Fibroblast of pulmonary artery (primary cell): Measurements from ENCODE around the gene PTPRN2.

Experiments used
- DNase-seq: peaks from one replicate; pipeline ENCODE4 v3.0.0-alpha.2; 2010; ENCODE audit warnings: low read depth
- H3K4me3 ChIP-seq: replicated peaks from 2 replicates; pipeline ENCODE4 v1.5.1; 2011; ENCODE audit warnings: low read depth, mild to moderate bottlenecking, control low read depth, low read length, moderate library complexity
- TF ChIP-seq, protein P1 (sequence below): IDR thresholded peaks from 2 replicates; pipeline ENCODE4 v1.5.1; 2011; ENCODE audit warnings: mild to moderate bottlenecking, control low read depth, low read length, inconsistent platforms; ENCODE audit errors: missing control alignments

The PTPRN2 gene

DNA sequence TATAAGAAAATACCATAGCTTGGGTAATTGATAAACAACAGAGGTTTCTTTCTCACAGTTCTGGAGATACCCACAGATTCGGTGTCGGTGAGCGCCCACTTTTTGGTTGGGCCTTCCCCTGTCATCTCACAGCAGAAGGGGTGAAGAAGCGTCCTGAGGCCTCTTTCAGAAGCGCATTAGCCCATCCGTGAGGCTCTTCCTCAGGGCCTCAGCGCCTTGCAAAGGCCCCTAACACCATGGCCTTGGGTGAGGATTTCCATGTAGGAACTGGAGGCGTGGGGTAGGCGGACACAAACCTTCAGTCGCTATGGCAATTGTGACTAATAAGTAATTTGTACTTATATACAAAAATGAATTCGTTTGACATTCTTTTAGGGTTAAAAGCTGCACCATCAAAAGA lies 316.0 kb downstream of the PTPRN2 start:
- TF ChIP-seq, protein P1, sequence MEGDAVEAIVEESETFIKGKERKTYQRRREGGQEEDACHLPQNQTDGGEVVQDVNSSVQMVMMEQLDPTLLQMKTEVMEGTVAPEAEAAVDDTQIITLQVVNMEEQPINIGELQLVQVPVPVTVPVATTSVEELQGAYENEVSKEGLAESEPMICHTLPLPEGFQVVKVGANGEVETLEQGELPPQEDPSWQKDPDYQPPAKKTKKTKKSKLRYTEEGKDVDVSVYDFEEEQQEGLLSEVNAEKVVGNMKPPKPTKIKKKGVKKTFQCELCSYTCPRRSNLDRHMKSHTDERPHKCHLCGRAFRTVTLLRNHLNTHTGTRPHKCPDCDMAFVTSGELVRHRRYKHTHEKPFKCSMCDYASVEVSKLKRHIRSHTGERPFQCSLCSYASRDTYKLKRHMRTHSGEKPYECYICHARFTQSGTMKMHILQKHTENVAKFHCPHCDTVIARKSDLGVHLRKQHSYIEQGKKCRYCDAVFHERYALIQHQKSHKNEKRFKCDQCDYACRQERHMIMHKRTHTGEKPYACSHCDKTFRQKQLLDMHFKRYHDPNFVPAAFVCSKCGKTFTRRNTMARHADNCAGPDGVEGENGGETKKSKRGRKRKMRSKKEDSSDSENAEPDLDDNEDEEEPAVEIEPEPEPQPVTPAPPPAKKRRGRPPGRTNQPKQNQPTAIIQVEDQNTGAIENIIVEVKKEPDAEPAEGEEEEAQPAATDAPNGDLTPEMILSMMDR, result no peak
- DNase-seq, result no peak

DNA sequence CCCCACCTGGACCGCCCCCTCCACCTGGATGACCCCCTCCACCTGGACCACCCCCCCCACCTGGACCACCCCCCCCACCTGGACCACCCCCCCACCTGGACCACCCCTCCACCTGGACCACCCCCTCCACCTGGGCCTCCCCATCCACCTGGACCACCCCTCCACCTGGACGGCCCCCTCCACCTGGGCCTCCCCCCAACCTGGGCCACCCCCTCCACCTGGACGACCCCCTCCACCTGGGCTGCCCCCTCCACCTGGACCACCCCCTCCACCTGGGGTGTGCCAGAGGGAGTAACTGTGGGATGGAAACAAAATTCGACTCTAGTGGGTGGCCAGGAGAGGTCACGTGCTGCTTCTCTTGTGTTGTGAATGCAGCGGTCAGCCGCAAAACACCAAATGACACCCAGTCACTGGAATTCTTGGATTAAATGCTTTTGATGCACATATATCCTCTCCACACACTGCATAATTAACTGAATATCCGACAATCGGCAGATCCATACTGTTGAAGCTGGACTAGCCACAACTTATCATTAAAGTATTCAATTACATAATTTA lies 316.7 kb downstream of the PTPRN2 start:
- H3K4me3 ChIP-seq, result no peak overlapping the region
- DNase-seq, result no peak
- TF ChIP-seq, protein P1, result no peak

More for the DNA sequence above, 316.0 kb downstream of the PTPRN2 start:
- H3K4me3 ChIP-seq, result no peak overlapping the region

DNA sequence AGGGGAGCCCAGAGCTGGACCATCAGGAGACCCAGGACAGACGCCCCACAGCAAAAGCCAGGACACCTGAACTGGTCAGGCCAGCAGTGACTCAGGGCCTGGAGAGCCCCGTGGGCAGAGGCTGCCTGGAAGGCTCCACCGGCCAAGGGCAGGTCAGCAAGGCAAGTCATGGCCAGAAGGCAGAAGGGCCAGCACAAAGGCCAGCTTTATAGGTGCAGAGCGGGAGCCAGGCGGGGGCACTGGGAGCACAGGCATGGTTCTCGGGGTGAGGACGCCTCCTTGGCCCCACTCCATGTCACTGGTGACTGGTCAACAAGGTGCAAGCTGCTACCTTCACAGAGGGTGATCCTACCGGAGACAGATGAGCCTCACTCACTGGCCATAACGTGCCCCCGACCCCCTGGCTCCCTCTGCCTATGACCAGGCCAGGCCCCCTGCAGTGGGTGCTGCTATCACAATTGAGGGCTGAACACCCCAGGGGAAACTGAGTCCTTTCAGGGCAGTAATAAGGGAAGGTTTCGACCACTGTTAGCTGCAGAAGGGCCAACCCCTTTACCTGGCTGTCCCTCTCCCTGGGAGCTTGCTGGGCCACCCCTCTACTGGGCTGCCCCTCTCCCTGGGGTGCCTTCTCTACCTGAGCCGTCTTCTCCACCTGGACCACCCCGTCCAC lies 317.4 kb downstream of the PTPRN2 start:
- no peak overlapping the region for H3K4me3 ChIP-seq
- TF ChIP-seq, protein P1, result no peak
- DNase-seq, result no peak

DNA sequence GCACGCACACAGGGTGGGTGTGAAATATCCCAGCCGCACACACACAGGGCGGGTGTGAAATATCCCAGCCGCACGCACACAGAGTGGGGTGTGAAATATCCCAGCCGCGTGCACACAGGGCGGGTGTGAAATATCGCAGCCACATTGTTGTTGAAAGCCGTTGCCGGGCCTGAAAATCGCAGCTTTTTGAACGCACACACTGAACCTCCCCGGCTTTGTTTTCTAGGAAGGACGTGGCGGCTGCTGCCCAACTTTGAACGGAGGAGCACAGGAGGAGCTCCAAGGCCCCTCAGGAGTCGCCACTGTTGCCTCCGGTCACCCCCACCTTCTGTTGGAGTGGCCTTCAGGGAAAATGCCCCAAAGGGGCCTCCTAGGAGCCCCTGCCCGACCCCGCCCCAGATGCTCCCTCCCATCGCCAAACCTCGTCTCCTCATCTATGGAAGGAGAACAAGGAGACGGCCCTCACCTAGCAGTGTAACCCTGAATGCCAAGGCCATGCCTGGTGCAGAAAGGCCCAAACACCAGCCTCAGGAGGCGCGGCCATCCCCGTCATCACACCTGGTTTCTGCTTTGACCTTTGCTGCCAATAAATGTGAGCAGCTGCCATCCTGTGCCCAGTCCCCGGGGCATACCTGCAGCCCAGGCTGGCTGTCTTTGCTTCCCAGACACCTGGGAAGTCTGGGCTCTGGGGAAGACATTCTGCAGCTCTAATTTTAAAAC lies 318.6 kb downstream of the PTPRN2 start:
- H3K4me3 ChIP-seq, result no peak overlapping the region
- DNase-seq, result no peak
- TF ChIP-seq, protein P1, result no peak

DNA sequence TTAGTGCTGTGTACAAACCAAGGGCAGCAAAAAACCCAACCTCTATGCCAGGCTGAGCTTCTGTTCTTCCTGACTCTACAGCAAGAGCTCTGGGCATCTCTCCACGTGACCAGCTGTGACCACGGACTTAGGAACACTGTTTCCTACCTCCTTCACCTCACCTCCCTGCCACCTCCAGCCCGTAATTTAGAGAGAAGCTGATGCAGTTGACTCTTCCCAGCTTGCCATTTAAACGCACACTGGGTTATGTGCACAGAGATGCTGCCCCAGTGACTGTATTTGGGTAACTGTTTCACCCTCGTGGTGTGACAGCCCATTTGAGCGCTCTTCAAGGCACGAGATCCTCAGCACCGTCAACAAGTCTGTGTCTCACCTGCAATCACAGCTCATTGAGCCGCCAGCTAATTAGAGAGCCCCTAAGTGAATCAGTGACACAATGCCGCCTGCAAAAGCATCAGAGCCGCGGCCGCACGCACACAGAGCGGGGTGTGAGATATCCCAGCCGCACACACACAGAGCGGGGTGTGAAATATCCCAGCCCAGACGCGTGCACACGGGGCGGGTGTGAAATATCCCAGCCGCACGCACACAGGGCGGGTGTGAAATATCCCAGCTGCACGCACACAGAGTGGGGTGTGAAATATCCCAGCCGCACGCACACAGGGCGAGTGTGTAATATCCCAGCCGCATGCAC lies 319.7 kb downstream of the PTPRN2 start:
- H3K4me3 ChIP-seq, result no peak overlapping the region
- TF ChIP-seq, protein P1, result no peak
- DNase-seq, result no peak

DNA sequence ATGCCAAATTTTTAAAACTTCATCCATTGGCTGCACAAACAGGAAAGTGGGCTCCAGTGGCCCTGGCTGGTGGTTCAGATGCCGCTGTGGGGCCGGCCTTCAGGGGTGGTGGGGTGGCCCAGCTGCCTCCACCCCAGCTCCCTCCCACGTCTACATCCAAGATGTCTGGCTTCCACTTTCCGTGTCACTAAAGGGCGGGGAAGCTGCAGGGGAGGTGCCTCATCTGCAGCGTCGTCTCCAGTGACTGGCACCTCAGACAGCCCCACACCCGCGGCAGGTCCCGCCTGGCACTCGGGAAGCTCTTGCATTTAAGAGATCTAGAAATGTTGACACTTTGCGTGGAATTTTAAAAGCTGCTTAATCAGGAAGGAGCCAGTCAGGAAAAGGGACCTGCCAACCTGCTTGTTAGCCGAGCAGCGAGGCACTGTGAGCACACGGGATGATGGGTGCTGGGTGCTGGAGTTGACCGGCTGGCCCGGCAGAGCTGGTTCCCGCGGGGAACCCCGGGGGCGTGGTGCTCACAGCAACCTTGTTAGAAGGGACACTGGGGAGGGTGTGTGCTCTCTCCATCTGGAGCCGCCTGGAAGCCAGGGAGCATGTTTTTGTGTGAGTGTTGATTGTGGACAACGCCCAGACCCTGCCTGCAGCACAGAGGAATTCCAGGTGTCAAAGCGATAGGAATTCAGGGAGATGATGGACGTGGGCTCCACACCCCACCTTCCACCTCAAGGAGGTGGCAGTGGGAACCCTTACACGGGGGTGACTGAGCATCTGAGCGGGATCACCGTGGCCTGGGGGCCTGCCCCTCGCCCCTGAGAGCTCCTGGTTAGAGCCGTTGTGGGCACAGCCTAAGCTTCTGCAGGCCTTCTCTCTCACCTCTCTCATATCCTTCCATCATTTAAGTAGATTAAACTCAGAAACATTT lies 320.5 kb downstream of the PTPRN2 start:
- TF ChIP-seq, protein P1, result no peak
- H3K4me3 ChIP-seq, result no peak overlapping the region
- no peak for DNase-seq
